ENCODE results near the gene REL. TPM values are rescaled to one million over a fixed set of nuclear protein-coding genes. Genes with fewer than 3 reads are reported as not detected.

REL gene
- total RNA-seq, 2 experiments from 2014 or later: 49.9 to 81.1 TPM

GRCh38 chr2:60934165-60934722 lies 52.9 kb downstream of the REL start:
- no peak overlapping the region for H3K4me3 ChIP-seq (ENCODE audit: low read depth, low read length, poor library complexity, severe bottlenecking)
- no peak for TF ChIP-seq CTCF (conservative IDR thresholded peaks at IDR 0.05; ENCODE audit: low read length)
- TF ChIP-seq EZH2phosphoT487 (IDR thresholded peaks at IDR 0.05; ENCODE audit: borderline replicate concordance, low read depth, low read length): no peak
- ChIA-PET POLR2A (interaction anchor here (0.5 to 1.2 kb wide), 6 partner anchors 9 to 146 kb away, joined by 3 to 5 read pairs (median 4); no protein-coding TSS in a partner anchor), CTCF (ENCODE audit: unreplicated experiment) (no interaction called here)
- DNase-seq (ENCODE audit: low spot score): no peak
- intact Hi-C loops (cut with micrococcal nuclease; ENCODE audit: unreplicated experiment): no loop called here
- no peaks in the 10 kb centered on the region for H4K20me1 ChIP-seq (ENCODE audit: insufficient read depth, low read length)
- H3K36me3 ChIP-seq (ENCODE audit: insufficient read depth, low read length): peaks cover 95% of the 10 kb centered on the region
- H3K4me1 ChIP-seq (ENCODE audit: insufficient read depth, low read length, poor library complexity, severe bottlenecking): no peaks in the 10 kb centered on the region
- no TSS peak for BruUV-seq (replicated peaks)
- no peaks in the 10 kb centered on the region for H3K9me2 ChIP-seq (ENCODE audit: insufficient read depth, low read length)
- H3K27ac ChIP-seq (ENCODE audit: low read depth, low read length, poor library complexity, severe bottlenecking): no peak overlapping the region
- peaks cover 40% of the 10 kb centered on the region; the same call in 1 of the 2 replicates for H3K79me2 ChIP-seq (ENCODE audit: insufficient read depth, low read depth, low read length)
- no peak overlapping the region for H2AFZ ChIP-seq (ENCODE audit: low read length)
- no peak overlapping the region for H3K4me2 ChIP-seq (ENCODE audit: low read length)
- no peaks in the 10 kb centered on the region for H3K9me3 ChIP-seq (ENCODE audit: low read length)

GRCh38 chr2:60936757-60937156 lies 55.4 kb downstream of the REL start:
- Histone ChIP-seq H3K4me3 (ENCODE audit: low read depth, low read length, poor library complexity, severe bottlenecking) (no peak overlapping the region), H3K4me2 (ENCODE audit: low read length) (no peak overlapping the region), H3K9me2 (ENCODE audit: insufficient read depth, low read length) (no peaks in the 10 kb centered on the region), H4K20me1 (ENCODE audit: insufficient read depth, low read length) (no peaks in the 10 kb centered on the region), H3K4me1 (ENCODE audit: insufficient read depth, low read length, poor library complexity, severe bottlenecking) (no peaks in the 10 kb centered on the region), H2AFZ (ENCODE audit: low read length) (no peak overlapping the region), H3K27ac (ENCODE audit: low read depth, low read length, poor library complexity, severe bottlenecking) (no peak overlapping the region), H3K36me3 (ENCODE audit: insufficient read depth, low read length) (peaks cover 95% of the 10 kb centered on the region), H3K9me3 (ENCODE audit: low read length) (no peaks in the 10 kb centered on the region), H3K79me2 (ENCODE audit: insufficient read depth, low read depth, low read length) (peaks cover 29% of the 10 kb centered on the region; the same call in 1 of the 2 replicates)
- CTCF ChIA-PET (ENCODE audit: unreplicated experiment): interaction anchor here (0.6 kb wide), 1 partner anchor 372 kb away, joined by 6 read pairs; no protein-coding TSS in a partner anchor
- POLR2A ChIA-PET: no interaction called here
- no peak for DNase-seq (ENCODE audit: low spot score)
- intact Hi-C loops (cut with micrococcal nuclease; ENCODE audit: unreplicated experiment): loop anchor here (5.0 kb wide), 1 partner anchor 61 kb away; no protein-coding TSS in a partner anchor
- no peak for TF ChIP-seq CTCF (conservative IDR thresholded peaks at IDR 0.05; ENCODE audit: low read length)
- TF ChIP-seq EZH2phosphoT487 (IDR thresholded peaks at IDR 0.05; ENCODE audit: borderline replicate concordance, low read depth, low read length): no peak
- BruUV-seq (replicated peaks): no TSS peak

GRCh38 chr2:60938301-60938700 lies 56.9 kb downstream of the REL start:
- peaks cover 19% of the 10 kb centered on the region; the same call in 1 of the 2 replicates for H3K79me2 ChIP-seq (ENCODE audit: insufficient read depth, low read depth, low read length)
- CTCF ChIA-PET (ENCODE audit: unreplicated experiment): no interaction called here
- BruUV-seq (replicated peaks): no TSS peak

More at GRCh38 chr2:60938301-60938700, 56.9 kb downstream of the REL start:
- POLR2A ChIA-PET: interaction anchor here (1.0 kb wide), 1 partner anchor 28 kb away, joined by 3 read pairs; no protein-coding TSS in a partner anchor
- Histone ChIP-seq H3K4me3 (ENCODE audit: low read depth, low read length, poor library complexity, severe bottlenecking) (no peak overlapping the region), H2AFZ (ENCODE audit: low read length) (no peak overlapping the region), H3K9me3 (ENCODE audit: low read length) (no peaks in the 10 kb centered on the region), H3K4me1 (ENCODE audit: insufficient read depth, low read length, poor library complexity, severe bottlenecking) (no peaks in the 10 kb centered on the region), H3K27ac (ENCODE audit: low read depth, low read length, poor library complexity, severe bottlenecking) (no peak overlapping the region), H3K4me2 (ENCODE audit: low read length) (no peak overlapping the region), H3K36me3 (ENCODE audit: insufficient read depth, low read length) (peaks cover 91% of the 10 kb centered on the region), H3K9me2 (ENCODE audit: insufficient read depth, low read length) (no peaks in the 10 kb centered on the region), H4K20me1 (ENCODE audit: insufficient read depth, low read length) (no peaks in the 10 kb centered on the region)
- TF ChIP-seq CTCF (conservative IDR thresholded peaks at IDR 0.05; ENCODE audit: low read length) (no peak), EZH2phosphoT487 (IDR thresholded peaks at IDR 0.05; ENCODE audit: borderline replicate concordance, low read depth, low read length) (no peak)
- intact Hi-C loops (cut with micrococcal nuclease; ENCODE audit: unreplicated experiment): loop anchor here (5.0 kb wide), 1 partner anchor 59 kb away; no protein-coding TSS in a partner anchor
- no peak for DNase-seq (ENCODE audit: low spot score)

All from OCI-LY7 (cell line).